SK-N-SH (cell line): ENCODE measurements around the gene ALAS1. TPM values are rescaled to one million over a fixed set of nuclear protein-coding genes. Genes with fewer than 3 reads are reported as not detected.

ENCODE experiments used
- CTCF ChIA-PET: fragments of 300-600, 350-600 bp; formaldehyde crosslinking; extraction: SDS; loops from one replicate; lab custom pipeline; 2021; lab: Yijun Ruan, JAX
- POLR2A ChIA-PET: fragments of 350-600 bp; sonication (Branson Sonifier 250); formaldehyde crosslinking; extraction: SDS; loops from one replicate; lab custom pipeline; 2020; ENCODE audit warnings: antibody characterized with exemption, inconsistent platforms; lab: Yijun Ruan, JAX
- DNase-seq: peaks from one replicate; pipeline ENCODE4 v3.0.0; 2012
- H2AFZ ChIP-seq: fragments of 200-600 bp; sonication (generic); 2 replicates; pipeline ENCODE4 v1.8.1; 2016; ENCODE audit warnings: antibody characterized with exemption, mild to moderate bottlenecking, low read depth
- H3F3A ChIP-seq: fragments of 200-600 bp; sonication (generic); replicated peaks from 2 replicates; pipeline ENCODE3; 2016; ENCODE audit warnings: antibody characterized with exemption, mild to moderate bottlenecking; ENCODE audit not compliant: insufficient read depth
- H3K27ac ChIP-seq, 2 experiments: fragments of 200-500 bp in 1 of 2; fragments of 200-600 bp in 1 of 2; sonication (Bioruptor generic) in 1 of 2; sonication (generic), shearing (Covaris generic) in 1 of 2; 2 replicates each; pipeline versions ENCODE4 v1.5.1 to v1.6.1; 2014 to 2016; ENCODE audit warnings: low read depth in 2 of 2, inconsistent platforms in 1 of 2, low read length in 1 of 2, mild to moderate bottlenecking in 1 of 2, mixed read lengths in 1 of 2
- H3K27me3 ChIP-seq: fragments of 200-600 bp; sonication (generic), shearing (Covaris generic); 2 replicates; pipeline ENCODE4 v1.6.1; 2016; ENCODE audit warnings: mixed run types; ENCODE audit not compliant: insufficient read depth
- H3K36me3 ChIP-seq, 2 experiments: fragments of 200-500 bp in 1 of 2; fragments of 200-600 bp in 1 of 2; sonication (Bioruptor generic) in 1 of 2; sonication (generic) in 1 of 2; replicated peaks in 1 of 2; 2 replicates each; pipeline versions ENCODE3 to v1.5.1; 2014 to 2016; ENCODE audit warnings: low read length in 1 of 2, mild to moderate bottlenecking in 1 of 2; ENCODE audit not compliant: insufficient read depth in 2 of 2, control insufficient read depth in 1 of 2
- H3K4me1 ChIP-seq, 2 experiments: fragments of 200-500 bp in 1 of 2; fragments of 200-600 bp in 1 of 2; sonication (Bioruptor generic) in 1 of 2; sonication (generic), shearing (Covaris generic) in 1 of 2; 2 replicates each; pipeline versions ENCODE4 v1.5.1 to v1.6.1; 2014 to 2016; ENCODE audit warnings: low read depth in 1 of 2, low read length in 1 of 2, mixed run types in 1 of 2; ENCODE audit not compliant: insufficient read depth in 2 of 2, control insufficient read depth in 1 of 2
- H3K4me2 ChIP-seq: fragments of 200-600 bp; sonication (generic), shearing (Covaris generic); 2 replicates; pipeline ENCODE4 v1.6.1; 2017; ENCODE audit warnings: mixed run types
- H3K4me3 ChIP-seq, 2 experiments: fragments of 200-500 bp in 1 of 2; fragments of 200-600 bp in 1 of 2; sonication (Bioruptor generic) in 1 of 2; sonication (generic), shearing (Covaris generic) in 1 of 2; 2 replicates each; pipeline versions ENCODE4 v1.5.1 to v1.8.1; 2014 to 2016; ENCODE audit warnings: low read depth in 2 of 2, inconsistent platforms in 1 of 2, low read length in 1 of 2, mild to moderate bottlenecking in 1 of 2, mixed read lengths in 1 of 2, moderate library complexity in 1 of 2
- H3K79me2 ChIP-seq: fragments of 200-600 bp; sonication (generic); 2 replicates; pipeline ENCODE4 v1.8.1; 2017; ENCODE audit warnings: mild to moderate bottlenecking; ENCODE audit not compliant: insufficient read depth
- H3K9ac ChIP-seq: fragments of 200-600 bp; sonication (generic); 2 replicates; pipeline ENCODE4 v1.6.1; 2017; ENCODE audit warnings: mixed run types
- H3K9me2 ChIP-seq: fragments of 200-600 bp; sonication (generic); 2 replicates; pipeline ENCODE4 v1.6.1; 2017; ENCODE audit warnings: mixed run types
- H3K9me3 ChIP-seq: fragments of 200-600 bp; sonication (generic); 2 replicates; pipeline ENCODE4 v1.6.1; 2017; ENCODE audit warnings: mixed run types, mild to moderate bottlenecking, moderate library complexity
- H4K20me1 ChIP-seq: fragments of 200-600 bp; sonication (generic); 2 replicates; pipeline ENCODE4 v1.6.1; 2017; ENCODE audit warnings: mild to moderate bottlenecking, mixed run types; ENCODE audit not compliant: insufficient read depth
- CHD2 ChIP-seq: fragments of 150-350 bp; IDR thresholded peaks from 2 replicates; pipeline ENCODE4 v1.6.1; 2018; ENCODE audit warnings: low read length; ENCODE audit not compliant: partially characterized antibody
- CTCF ChIP-seq: fragments of 200-600 bp; sonication (generic); IDR thresholded peaks from 2 replicates; pipeline ENCODE4 v1.6.1; 2017; ENCODE audit warnings: antibody characterized with exemption, mild to moderate bottlenecking, moderate library complexity
- EP300 ChIP-seq, 2 experiments: IDR thresholded peaks; 2 replicates each; pipeline versions ENCODE4 v1.4.0 to v1.6.1; 2012; ENCODE audit warnings: borderline replicate concordance in 1 of 2, low read depth in 1 of 2, low read length in 1 of 2
- FOXM1 ChIP-seq: IDR thresholded peaks from 2 replicates; pipeline ENCODE4 v1.4.0; 2012; ENCODE audit warnings: low read depth, mild to moderate bottlenecking
- JUND ChIP-seq: IDR thresholded peaks from 2 replicates; pipeline ENCODE4 v1.4.0; 2012
- MXI1 ChIP-seq: IDR thresholded peaks from 2 replicates; pipeline ENCODE4 v1.6.1; 2012; ENCODE audit warnings: mild to moderate bottlenecking, low read depth, low read length, improper control_type of control experiment
- NRF1 ChIP-seq: IDR thresholded peaks from 2 replicates; pipeline ENCODE4 v1.6.1; 2012; ENCODE audit warnings: low read depth, mild to moderate bottlenecking, low read length
- POLR2AphosphoS5 ChIP-seq: IDR thresholded peaks from 2 replicates; pipeline ENCODE4 v1.6.1; 2012; ENCODE audit warnings: low read depth, low read length
- RAD21 ChIP-seq: IDR thresholded peaks from 2 replicates; pipeline ENCODE4 v1.6.1; 2012; ENCODE audit warnings: mild to moderate bottlenecking, low read length
- RXRA ChIP-seq: IDR thresholded peaks from 2 replicates; pipeline ENCODE4 v1.4.0; 2012; ENCODE audit warnings: low read depth, mild to moderate bottlenecking, borderline replicate concordance
- SIN3A ChIP-seq: IDR thresholded peaks from 2 replicates; pipeline ENCODE4 v1.6.1; 2012; ENCODE audit warnings: low read depth, mild to moderate bottlenecking, low read length, moderate library complexity, borderline replicate concordance
- SMC3 ChIP-seq: IDR thresholded peaks from 2 replicates; pipeline ENCODE4 v1.6.1; 2012; ENCODE audit warnings: low read depth, low read length, improper control_type of control experiment
- TAF1 ChIP-seq: IDR thresholded peaks from 2 replicates; pipeline ENCODE4 v1.6.1; 2012; ENCODE audit warnings: low read depth, mild to moderate bottlenecking, low read length, moderate library complexity, borderline replicate concordance
- TCF12 ChIP-seq: IDR thresholded peaks from 2 replicates; pipeline ENCODE4 v1.4.0; 2012
- TEAD4 ChIP-seq: IDR thresholded peaks from 2 replicates; pipeline ENCODE4 v1.4.0; 2012; ENCODE audit warnings: mild to moderate bottlenecking, borderline replicate concordance; ENCODE audit not compliant: insufficient read depth
- USF1 ChIP-seq: IDR thresholded peaks from 2 replicates; pipeline ENCODE4 v1.4.0; 2012; ENCODE audit warnings: low read depth, borderline replicate concordance
- ZBTB33 ChIP-seq: IDR thresholded peaks from 2 replicates; pipeline ENCODE4 v1.4.0; 2012; ENCODE audit warnings: low read depth, borderline replicate concordance
- WGBS: methylation state at CpG from one replicate; pipeline ENCODE4 v1.1.6; 2017; ENCODE audit warnings: low lambda C conversion rate; 5-methylcytosine and 5-hydroxymethylcytosine counted together
- polyA plus RNA-seq, 3 experiments: library from polyadenylated mRNA; depleted of rRNA; stranded (reverse); fragments of >200 nt; gene quantifications; 2 replicates each; pipeline ENCODE4 v1.2.3, GENCODE V29; 2012

ALAS1 gene
- polyA plus RNA-seq, 1 of the 3 experiments (the other 2 are of a cell fraction): 47.9 TPM

GRCh38 chr3:52178537-52178936 lies 19.4 kb upstream of the ALAS1 start (continued):
- TF ChIP-seq ZBTB33: no peak
- TF ChIP-seq, all 33 proteins: peak for 0

GRCh38 chr3:52181543-52181942 lies 16.4 kb upstream of the ALAS1 start:
- Histone ChIP-seq H3K79me2 (no peaks in the 10 kb centered on the region), H3K36me3 (no peaks in the 10 kb centered on the region), H3K4me2 (no peak overlapping the region), H4K20me1 (no peaks in the 10 kb centered on the region), H3K9me3 (no peaks in the 10 kb centered on the region), H3K4me3 (no peak overlapping the region), H2AFZ (no peak overlapping the region), H3F3A (no peaks in the 10 kb centered on the region), H3K27ac (no peak overlapping the region), H3K9me2 (no peaks in the 10 kb centered on the region), H3K9ac (no peak overlapping the region), H3K27me3 (no peaks in the 10 kb centered on the region), H3K4me1 (peaks cover 0 to 10% of the 10 kb centered on the region in 2 experiments; a peak in 1 of 4 replicates)
- no peak for DNase-seq
- CTCF ChIA-PET: interaction anchor here (0.7 to 1.5 kb wide), 2 partner anchors 158 to 181 kb away, joined by 3 to 5 read pairs; no protein-coding TSS in a partner anchor
- WGBS: 63% methylated on average over 2 of the region's 4 CpGs
- POLR2A ChIA-PET: no interaction called here
- TF ChIP-seq SMC3 (no peak), ZBTB33 (no peak), NRF1 (no peak), TEAD4 (no peak), RXRA (no peak)

GRCh38 chr3:52182196-52182595 lies 15.8 kb upstream of the ALAS1 start:
- WGBS: 74% methylated on average over 3 of the region's 5 CpGs
- Histone ChIP-seq H3K4me1 (peaks cover 0 to 4% of the 10 kb centered on the region in 2 experiments; a peak in 1 of 4 replicates), H3K4me2 (no peak overlapping the region), H3K79me2 (no peaks in the 10 kb centered on the region), H3K9me2 (no peaks in the 10 kb centered on the region)
- TF ChIP-seq NRF1: no peak
- no peak for TF ChIP-seq CTCF
- no peak for TF ChIP-seq RAD21
- no peak for TF ChIP-seq TAF1
- TF ChIP-seq USF1: no peak
- TF ChIP-seq POLR2AphosphoS5: no peak
- no peak for TF ChIP-seq EP300 (IDR thresholded peaks at IDR 0.05; ENCODE audit: borderline replicate concordance in 1 of 2, low read depth in 1 of 2, low read length in 1 of 2)
- TF ChIP-seq TCF12: no peak
- TF ChIP-seq MXI1: no peak
- no peak for TF ChIP-seq JUND
- TF ChIP-seq SIN3A: no peak
- no peak for TF ChIP-seq CHD2
- no peak for TF ChIP-seq FOXM1
- TF ChIP-seq, all 33 proteins: peak for 0
- no peak for DNase-seq
- Histone ChIP-seq H3K9ac (no peak overlapping the region), H3K36me3 (no peaks in the 10 kb centered on the region), H3K27ac (no peak overlapping the region), H3K9me3 (no peaks in the 10 kb centered on the region), H3K4me3 (no peak overlapping the region), H2AFZ (no peak overlapping the region), H4K20me1 (no peaks in the 10 kb centered on the region), H3F3A (no peaks in the 10 kb centered on the region), H3K27me3 (no peaks in the 10 kb centered on the region)
- ChIA-PET CTCF (no interaction called here), POLR2A (no interaction called here)
